ENCODE results near the gene WNT7B.

WNT7B gene

DNA sequence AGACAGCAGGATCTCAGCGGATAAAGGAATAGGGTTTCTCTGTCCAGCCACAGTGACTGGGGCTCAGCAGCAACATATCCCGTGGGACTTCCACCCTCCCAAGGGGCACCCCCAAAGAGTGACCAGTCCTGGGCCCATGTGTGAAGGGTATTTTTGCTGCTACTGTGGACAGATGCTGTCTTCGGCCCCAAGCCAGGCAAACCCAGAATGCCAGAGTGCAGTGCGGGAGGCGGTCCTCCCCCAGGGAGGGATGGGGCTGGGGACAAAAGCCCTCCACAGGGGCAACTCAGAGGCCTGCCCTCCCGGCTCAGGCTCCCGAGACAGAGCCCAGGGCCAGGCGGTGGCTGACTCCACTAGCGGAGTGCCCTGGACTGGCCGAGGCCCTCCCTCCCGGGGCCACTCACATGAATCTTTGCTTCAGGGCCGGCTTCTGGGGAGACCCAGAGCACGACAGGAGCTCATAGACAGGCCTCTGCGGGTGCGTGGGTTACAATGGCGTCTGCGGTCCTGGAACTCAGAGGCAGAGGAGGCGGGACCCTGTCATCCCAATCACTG lies 34.7 kb upstream of the WNT7B start:
- no peaks in the 10 kb centered on the region for H3K79me2 ChIP-seq (ENCODE audit: control insufficient read depth, low read length)
- TF ChIP-seq, protein P1, sequence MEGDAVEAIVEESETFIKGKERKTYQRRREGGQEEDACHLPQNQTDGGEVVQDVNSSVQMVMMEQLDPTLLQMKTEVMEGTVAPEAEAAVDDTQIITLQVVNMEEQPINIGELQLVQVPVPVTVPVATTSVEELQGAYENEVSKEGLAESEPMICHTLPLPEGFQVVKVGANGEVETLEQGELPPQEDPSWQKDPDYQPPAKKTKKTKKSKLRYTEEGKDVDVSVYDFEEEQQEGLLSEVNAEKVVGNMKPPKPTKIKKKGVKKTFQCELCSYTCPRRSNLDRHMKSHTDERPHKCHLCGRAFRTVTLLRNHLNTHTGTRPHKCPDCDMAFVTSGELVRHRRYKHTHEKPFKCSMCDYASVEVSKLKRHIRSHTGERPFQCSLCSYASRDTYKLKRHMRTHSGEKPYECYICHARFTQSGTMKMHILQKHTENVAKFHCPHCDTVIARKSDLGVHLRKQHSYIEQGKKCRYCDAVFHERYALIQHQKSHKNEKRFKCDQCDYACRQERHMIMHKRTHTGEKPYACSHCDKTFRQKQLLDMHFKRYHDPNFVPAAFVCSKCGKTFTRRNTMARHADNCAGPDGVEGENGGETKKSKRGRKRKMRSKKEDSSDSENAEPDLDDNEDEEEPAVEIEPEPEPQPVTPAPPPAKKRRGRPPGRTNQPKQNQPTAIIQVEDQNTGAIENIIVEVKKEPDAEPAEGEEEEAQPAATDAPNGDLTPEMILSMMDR (IDR thresholded peaks at IDR 0.05; ENCODE audit: low read depth, low read length, poor library complexity, severe bottlenecking): no peak
- no peak for TF ChIP-seq EZH2phosphoT487 (IDR thresholded peaks at IDR 0.05; ENCODE audit: borderline replicate concordance, low read length)
- no peak overlapping the region for H3K4me3 ChIP-seq (ENCODE audit: low read length)
- no peaks in the 10 kb centered on the region for H3K9me2 ChIP-seq (replicated peaks; ENCODE audit: control insufficient read depth, low read length)
- no peak overlapping the region for H3K4me2 ChIP-seq (ENCODE audit: low read length)
- peaks cover 16% of the 10 kb centered on the region for H3K4me1 ChIP-seq (ENCODE audit: control insufficient read depth, low read length)
- peaks cover 9% of the 10 kb centered on the region for H3K27me3 ChIP-seq (ENCODE audit: control insufficient read depth, low read length)
- no peaks in the 10 kb centered on the region for H4K20me1 ChIP-seq (ENCODE audit: control insufficient read depth, insufficient read depth, low read depth, low read length)
- peaks cover 4% of the 10 kb centered on the region; the same call in 1 of the 2 replicates for H3F3A ChIP-seq (ENCODE audit: control insufficient read depth, insufficient read depth)
- no peak overlapping the region for H3K27ac ChIP-seq (ENCODE audit: low read depth, low read length)
- H3K9me3 ChIP-seq (ENCODE audit: control insufficient read depth, insufficient read depth, low read length): peaks cover 4% of the 10 kb centered on the region; the same call in 1 of the 2 replicates
- no peaks in the 10 kb centered on the region for H3K36me3 ChIP-seq (ENCODE audit: control insufficient read depth, low read length)

DNA sequence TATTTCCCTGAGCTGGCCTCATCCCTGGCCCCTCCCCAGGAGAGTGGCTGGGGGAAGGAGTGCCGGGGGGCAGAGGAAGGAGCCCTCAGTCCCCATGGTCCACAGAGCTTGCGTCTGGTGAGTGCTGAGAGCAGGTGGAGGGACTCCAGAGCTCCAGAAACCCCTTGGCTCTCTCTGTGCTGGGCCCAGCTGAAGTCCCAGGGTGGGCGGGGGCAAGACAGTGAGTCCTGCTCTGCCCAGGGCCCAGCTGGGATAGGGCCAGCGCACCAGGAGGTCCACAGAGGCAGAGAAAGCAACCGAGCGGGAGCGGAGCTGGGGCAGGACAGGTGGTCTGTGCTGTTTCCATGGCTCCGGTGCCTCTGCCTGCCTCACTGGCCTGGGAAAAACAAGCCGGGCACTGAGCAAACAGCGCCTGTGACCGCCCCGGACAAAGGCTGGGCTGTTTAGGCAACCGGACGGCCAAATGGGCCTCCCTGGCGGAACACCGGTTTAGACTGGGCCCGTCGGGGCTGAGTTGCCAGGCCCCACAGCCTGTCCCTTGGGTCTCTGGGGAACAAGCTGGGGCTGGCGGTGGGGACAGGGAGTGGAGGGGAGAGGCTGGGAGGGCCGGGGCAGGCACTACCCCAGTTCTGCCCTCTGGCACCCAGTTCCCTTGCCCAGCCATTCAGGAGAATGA lies 34.1 kb upstream of the WNT7B start:
- TF ChIP-seq EZH2phosphoT487 (IDR thresholded peaks at IDR 0.05; ENCODE audit: borderline replicate concordance, low read length): no peak
- TF ChIP-seq, protein P1 (IDR thresholded peaks at IDR 0.05; ENCODE audit: low read depth, low read length, poor library complexity, severe bottlenecking): no peak
- Histone ChIP-seq H3K36me3 (ENCODE audit: control insufficient read depth, low read length) (no peaks in the 10 kb centered on the region), H3K9me3 (ENCODE audit: control insufficient read depth, insufficient read depth, low read length) (peaks cover 4% of the 10 kb centered on the region; the same call in 1 of the 2 replicates), H3K4me1 (ENCODE audit: control insufficient read depth, low read length) (peaks cover 19% of the 10 kb centered on the region), H3K9me2 (replicated peaks; ENCODE audit: control insufficient read depth, low read length) (no peaks in the 10 kb centered on the region), H3F3A (ENCODE audit: control insufficient read depth, insufficient read depth) (peaks cover 4% of the 10 kb centered on the region; the same call in 1 of the 2 replicates), H3K27me3 (ENCODE audit: control insufficient read depth, low read length) (peaks cover 9% of the 10 kb centered on the region), H3K79me2 (ENCODE audit: control insufficient read depth, low read length) (no peaks in the 10 kb centered on the region), H4K20me1 (ENCODE audit: control insufficient read depth, insufficient read depth, low read depth, low read length) (no peaks in the 10 kb centered on the region), H3K27ac (ENCODE audit: low read depth, low read length) (no peak overlapping the region), H3K4me3 (ENCODE audit: low read length) (no peak overlapping the region), H3K4me2 (ENCODE audit: low read length) (no peak overlapping the region)

DNA sequence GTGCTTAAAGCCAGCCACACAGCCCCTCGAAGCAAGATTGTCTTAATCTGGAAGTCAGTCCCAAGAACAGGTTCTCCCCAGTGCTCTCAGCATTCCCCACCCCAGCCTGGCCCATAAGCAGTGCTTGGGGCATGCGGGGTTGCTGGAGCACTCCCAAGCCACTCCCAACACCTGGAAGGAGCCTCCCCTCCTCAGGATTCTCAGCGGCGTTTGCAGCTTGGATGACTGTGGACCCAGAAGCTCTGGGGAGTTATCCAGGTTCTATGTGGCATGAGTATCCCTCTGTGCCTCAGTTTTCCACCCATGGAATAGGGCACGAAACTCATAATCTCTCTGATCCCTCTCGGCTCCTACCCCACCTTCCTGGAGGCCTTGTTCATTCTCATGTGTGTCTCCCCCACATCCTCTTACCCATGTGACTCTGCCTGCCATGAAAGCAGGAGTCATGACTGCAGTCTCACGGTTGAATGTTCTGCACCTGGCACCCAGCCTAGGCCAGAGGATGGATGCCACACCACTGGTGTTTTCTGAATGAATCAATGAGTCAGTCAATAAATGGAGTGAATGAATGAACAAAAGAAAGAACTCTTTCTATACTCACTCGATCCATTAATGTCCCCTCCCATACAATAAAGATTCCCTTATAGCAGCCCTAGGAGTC lies 33.4 kb upstream of the WNT7B start:
- Histone ChIP-seq H4K20me1 (ENCODE audit: control insufficient read depth, insufficient read depth, low read depth, low read length) (no peaks in the 10 kb centered on the region), H3K4me2 (ENCODE audit: low read length) (no peak overlapping the region), H3K4me1 (ENCODE audit: control insufficient read depth, low read length) (peaks cover 19% of the 10 kb centered on the region), H3K4me3 (ENCODE audit: low read length) (no peak overlapping the region), H3K9me2 (replicated peaks; ENCODE audit: control insufficient read depth, low read length) (no peaks in the 10 kb centered on the region), H3K27me3 (ENCODE audit: control insufficient read depth, low read length) (peaks cover 5% of the 10 kb centered on the region), H3K79me2 (ENCODE audit: control insufficient read depth, low read length) (no peaks in the 10 kb centered on the region), H3K9me3 (ENCODE audit: control insufficient read depth, insufficient read depth, low read length) (peaks cover 4% of the 10 kb centered on the region; the same call in 1 of the 2 replicates), H3F3A (ENCODE audit: control insufficient read depth, insufficient read depth) (peaks cover 3% of the 10 kb centered on the region; the same call in 1 of the 2 replicates), H3K27ac (ENCODE audit: low read depth, low read length) (no peak overlapping the region), H3K36me3 (ENCODE audit: control insufficient read depth, low read length) (no peaks in the 10 kb centered on the region)
- TF ChIP-seq, protein P1 (IDR thresholded peaks at IDR 0.05; ENCODE audit: low read depth, low read length, poor library complexity, severe bottlenecking): no peak
- TF ChIP-seq EZH2phosphoT487 (IDR thresholded peaks at IDR 0.05; ENCODE audit: borderline replicate concordance, low read length): no peak
